NB4 (cell line): ENCODE data around the gene AOAH.

Source experiments
- MAX ChIP-seq: IDR thresholded peaks from 2 replicates; pipeline ENCODE4 v1.6.1; 2011; ENCODE audit warnings: low read depth, low read length
- MYC ChIP-seq: IDR thresholded peaks from 2 replicates; pipeline ENCODE4 v1.6.1; 2011; ENCODE audit warnings: low read depth, low read length
- POLR2A ChIP-seq: IDR thresholded peaks from 2 replicates; pipeline ENCODE4 v1.6.1; 2011; ENCODE audit warnings: mild to moderate bottlenecking; ENCODE audit not compliant: insufficient read length; ENCODE audit errors: extremely low read depth
- TF ChIP-seq, protein P1 (sequence below): IDR thresholded peaks from one replicate; pipeline ENCODE4 v1.5.1; 2012; ENCODE audit warnings: low read depth, low read length

DNA sequence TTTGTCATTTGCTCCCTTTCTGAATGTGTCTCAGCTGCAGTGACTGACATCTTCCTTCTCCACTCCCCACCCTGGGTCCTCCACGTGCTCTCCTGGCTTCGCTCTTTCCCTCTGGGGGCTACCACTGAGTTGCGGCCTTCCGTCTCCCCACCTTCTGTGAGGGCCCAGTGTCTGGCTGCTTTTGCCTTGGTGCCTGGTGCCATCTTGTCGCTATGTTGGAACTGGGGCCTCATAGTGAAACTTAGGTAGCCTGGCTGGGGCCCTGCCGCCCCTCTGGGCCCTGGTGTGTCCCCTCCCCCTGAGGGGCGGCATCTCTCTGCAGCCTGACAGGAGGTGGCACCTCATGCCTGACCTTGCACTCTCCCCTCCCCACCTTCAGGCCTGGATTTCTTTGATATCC is 190.6 kb downstream of the AOAH start:
- TF ChIP-seq, protein P1, sequence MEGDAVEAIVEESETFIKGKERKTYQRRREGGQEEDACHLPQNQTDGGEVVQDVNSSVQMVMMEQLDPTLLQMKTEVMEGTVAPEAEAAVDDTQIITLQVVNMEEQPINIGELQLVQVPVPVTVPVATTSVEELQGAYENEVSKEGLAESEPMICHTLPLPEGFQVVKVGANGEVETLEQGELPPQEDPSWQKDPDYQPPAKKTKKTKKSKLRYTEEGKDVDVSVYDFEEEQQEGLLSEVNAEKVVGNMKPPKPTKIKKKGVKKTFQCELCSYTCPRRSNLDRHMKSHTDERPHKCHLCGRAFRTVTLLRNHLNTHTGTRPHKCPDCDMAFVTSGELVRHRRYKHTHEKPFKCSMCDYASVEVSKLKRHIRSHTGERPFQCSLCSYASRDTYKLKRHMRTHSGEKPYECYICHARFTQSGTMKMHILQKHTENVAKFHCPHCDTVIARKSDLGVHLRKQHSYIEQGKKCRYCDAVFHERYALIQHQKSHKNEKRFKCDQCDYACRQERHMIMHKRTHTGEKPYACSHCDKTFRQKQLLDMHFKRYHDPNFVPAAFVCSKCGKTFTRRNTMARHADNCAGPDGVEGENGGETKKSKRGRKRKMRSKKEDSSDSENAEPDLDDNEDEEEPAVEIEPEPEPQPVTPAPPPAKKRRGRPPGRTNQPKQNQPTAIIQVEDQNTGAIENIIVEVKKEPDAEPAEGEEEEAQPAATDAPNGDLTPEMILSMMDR, result no peak
- TF ChIP-seq POLR2A, result no peak
- TF ChIP-seq MYC, result no peak
- no peak for TF ChIP-seq MAX
